ENCODE measurements around the gene LRRC10B.

The LRRC10B gene

GRCh38 chr11:61468002-61468401 lies 40.5 kb upstream of the LRRC10B start:
- TF ChIP-seq, protein P1, sequence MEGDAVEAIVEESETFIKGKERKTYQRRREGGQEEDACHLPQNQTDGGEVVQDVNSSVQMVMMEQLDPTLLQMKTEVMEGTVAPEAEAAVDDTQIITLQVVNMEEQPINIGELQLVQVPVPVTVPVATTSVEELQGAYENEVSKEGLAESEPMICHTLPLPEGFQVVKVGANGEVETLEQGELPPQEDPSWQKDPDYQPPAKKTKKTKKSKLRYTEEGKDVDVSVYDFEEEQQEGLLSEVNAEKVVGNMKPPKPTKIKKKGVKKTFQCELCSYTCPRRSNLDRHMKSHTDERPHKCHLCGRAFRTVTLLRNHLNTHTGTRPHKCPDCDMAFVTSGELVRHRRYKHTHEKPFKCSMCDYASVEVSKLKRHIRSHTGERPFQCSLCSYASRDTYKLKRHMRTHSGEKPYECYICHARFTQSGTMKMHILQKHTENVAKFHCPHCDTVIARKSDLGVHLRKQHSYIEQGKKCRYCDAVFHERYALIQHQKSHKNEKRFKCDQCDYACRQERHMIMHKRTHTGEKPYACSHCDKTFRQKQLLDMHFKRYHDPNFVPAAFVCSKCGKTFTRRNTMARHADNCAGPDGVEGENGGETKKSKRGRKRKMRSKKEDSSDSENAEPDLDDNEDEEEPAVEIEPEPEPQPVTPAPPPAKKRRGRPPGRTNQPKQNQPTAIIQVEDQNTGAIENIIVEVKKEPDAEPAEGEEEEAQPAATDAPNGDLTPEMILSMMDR (IDR thresholded peaks at IDR 0.05; ENCODE audit: low read depth, low read length) = no peak
- no peak for TF ChIP-seq EZH2phosphoT487 (IDR thresholded peaks at IDR 0.05; ENCODE audit: low read depth)
- H3K9ac ChIP-seq (ENCODE audit: low read length) = no peak overlapping the region
- no peaks in the 10 kb centered on the region for H3K9me3 ChIP-seq (ENCODE audit: insufficient read depth, low read length)
- H3K36me3 ChIP-seq (replicated peaks; ENCODE audit: low read depth, low read length) = peaks cover 12% of the 10 kb centered on the region
- no peak overlapping the region for H3K27ac ChIP-seq (ENCODE audit: low read length)
- no peaks in the 10 kb centered on the region for H3K4me1 ChIP-seq (ENCODE audit: low read length)
- H3K4me2 ChIP-seq (ENCODE audit: low read length) = no peak overlapping the region
- no peak overlapping the region for H3K4me3 ChIP-seq (ENCODE audit: low read length)
- H3K79me2 ChIP-seq (ENCODE audit: low read length) = no peaks in the 10 kb centered on the region
- H3K27me3 ChIP-seq (ENCODE audit: low read depth, low read length) = no peaks in the 10 kb centered on the region
- no peak overlapping the region for H2AFZ ChIP-seq (ENCODE audit: low read depth, low read length)
- H4K20me1 ChIP-seq (ENCODE audit: insufficient read depth, low read length) = no peaks in the 10 kb centered on the region

DNA sequence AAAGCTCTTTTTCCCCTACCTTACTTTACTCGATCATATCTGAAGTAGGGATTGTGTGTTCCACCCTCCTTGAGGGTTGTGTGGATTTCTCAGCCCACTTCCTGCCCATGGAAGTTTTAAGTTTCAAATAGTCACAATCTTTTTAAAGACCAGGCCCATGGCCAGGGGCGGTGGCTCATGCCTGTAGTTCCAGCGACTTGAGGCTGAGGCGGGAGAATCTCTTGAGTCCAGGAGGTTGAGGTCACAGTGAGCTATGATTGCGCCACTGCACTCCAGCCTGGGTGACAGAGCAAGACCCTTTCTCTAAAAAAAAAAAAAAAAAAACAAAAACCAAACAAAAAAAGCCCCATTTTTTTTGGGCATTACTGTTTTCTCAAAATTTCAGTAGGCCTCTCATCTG lies 36.3 kb upstream of the LRRC10B start:
- TF ChIP-seq, protein P1 (IDR thresholded peaks at IDR 0.05; ENCODE audit: low read depth, low read length) = no peak
- no peak for TF ChIP-seq EZH2phosphoT487 (IDR thresholded peaks at IDR 0.05; ENCODE audit: low read depth)
- H3K79me2 ChIP-seq (ENCODE audit: low read length) = no peaks in the 10 kb centered on the region
- no peak overlapping the region for H3K9ac ChIP-seq (ENCODE audit: low read length)
- no peaks in the 10 kb centered on the region for H4K20me1 ChIP-seq (ENCODE audit: insufficient read depth, low read length)
- no peaks in the 10 kb centered on the region for H3K27me3 ChIP-seq (ENCODE audit: low read depth, low read length)
- no peak overlapping the region for H3K4me3 ChIP-seq (ENCODE audit: low read length)
- H3K36me3 ChIP-seq (replicated peaks; ENCODE audit: low read depth, low read length) = peaks cover 12% of the 10 kb centered on the region
- H3K27ac ChIP-seq (ENCODE audit: low read length) = no peak overlapping the region
- no peak overlapping the region for H2AFZ ChIP-seq (ENCODE audit: low read depth, low read length)
- H3K4me2 ChIP-seq (ENCODE audit: low read length) = no peak overlapping the region
- peaks cover 8% of the 10 kb centered on the region for H3K4me1 ChIP-seq (ENCODE audit: low read length)
- H3K9me3 ChIP-seq (ENCODE audit: insufficient read depth, low read length) = no peaks in the 10 kb centered on the region

- Histone ChIP-seq H3K9me3 (ENCODE audit: insufficient read depth, low read length) (no peaks in the 10 kb centered on the region), H3K4me1 (ENCODE audit: low read length) (peaks cover 10% of the 10 kb centered on the region), H4K20me1 (ENCODE audit: insufficient read depth, low read length) (no peaks in the 10 kb centered on the region), H2AFZ (ENCODE audit: low read depth, low read length) (no peak overlapping the region), H3K4me3 (ENCODE audit: low read length) (no peak overlapping the region), H3K27ac (ENCODE audit: low read length) (no peak overlapping the region), H3K27me3 (ENCODE audit: low read depth, low read length) (no peaks in the 10 kb centered on the region), H3K79me2 (ENCODE audit: low read length) (no peaks in the 10 kb centered on the region), H3K9ac (ENCODE audit: low read length) (no peak overlapping the region), H3K36me3 (replicated peaks; ENCODE audit: low read depth, low read length) (peaks cover 9% of the 10 kb centered on the region), H3K4me2 (ENCODE audit: low read length) (no peak overlapping the region)
- TF ChIP-seq, protein P1 (IDR thresholded peaks at IDR 0.05; ENCODE audit: low read depth, low read length) = no peak
- no peak for TF ChIP-seq EZH2phosphoT487 (IDR thresholded peaks at IDR 0.05; ENCODE audit: low read depth)
Measured at GRCh38 chr11:61472868-61473267, 35.7 kb upstream of the LRRC10B start.

DNA sequence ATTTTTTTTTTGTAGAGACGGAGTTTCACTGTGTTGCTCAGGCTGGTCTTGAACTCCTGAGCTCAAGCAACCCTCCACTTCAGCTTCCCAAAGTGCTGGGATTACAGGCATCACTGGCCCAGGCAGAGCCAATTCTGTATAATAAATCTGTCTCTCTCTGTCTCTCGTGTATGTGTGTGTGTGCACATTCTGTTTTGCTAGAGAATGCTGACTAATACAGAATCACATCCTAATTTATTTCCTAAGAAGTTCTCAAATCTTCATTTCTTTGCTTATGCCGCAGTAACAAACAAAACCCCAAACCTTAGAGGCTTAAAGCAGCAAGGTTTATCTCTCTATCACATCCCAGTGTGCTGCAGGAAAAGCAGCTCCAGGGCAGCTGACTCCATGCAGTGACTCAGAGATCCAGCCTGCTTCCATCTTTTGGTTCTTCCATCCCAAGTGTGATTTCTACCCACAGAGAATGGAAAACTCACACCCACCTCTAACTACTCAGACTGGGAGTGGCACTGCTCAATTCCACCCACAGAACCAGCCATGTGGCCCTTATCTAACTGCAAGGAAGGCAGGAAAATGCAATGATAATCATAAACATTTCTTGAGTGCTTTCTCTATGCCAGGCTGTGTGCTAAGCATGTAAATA lies 35.1 kb upstream of the LRRC10B start:
- Histone ChIP-seq H3K27me3 (ENCODE audit: low read depth, low read length) (no peaks in the 10 kb centered on the region), H3K4me3 (ENCODE audit: low read length) (no peak overlapping the region), H3K9ac (ENCODE audit: low read length) (no peak overlapping the region), H3K36me3 (replicated peaks; ENCODE audit: low read depth, low read length) (peaks cover 3% of the 10 kb centered on the region), H3K4me2 (ENCODE audit: low read length) (no peak overlapping the region), H3K79me2 (ENCODE audit: low read length) (no peaks in the 10 kb centered on the region), H3K9me3 (ENCODE audit: insufficient read depth, low read length) (no peaks in the 10 kb centered on the region), H2AFZ (ENCODE audit: low read depth, low read length) (no peak overlapping the region), H4K20me1 (ENCODE audit: insufficient read depth, low read length) (no peaks in the 10 kb centered on the region), H3K4me1 (ENCODE audit: low read length) (peaks cover 10% of the 10 kb centered on the region), H3K27ac (ENCODE audit: low read length) (no peak overlapping the region)
- TF ChIP-seq EZH2phosphoT487 (IDR thresholded peaks at IDR 0.05; ENCODE audit: low read depth) = no peak
- TF ChIP-seq, protein P1 (IDR thresholded peaks at IDR 0.05; ENCODE audit: low read depth, low read length) = no peak

Data from OCI-LY3 (cell line).